NCI-H460 (cell line): ENCODE measurements around the gene GRHL1. TPM values are rescaled to one million over a fixed set of nuclear protein-coding genes. Genes with fewer than 3 reads are reported as not detected.
"Not testable (repeated sequence)": the region's sequence is repeated elsewhere in the genome, so short reads cannot be mapped to it uniquely, and the experiment has no call there.

Source experiments
- DNase-seq: peaks from one replicate; pipeline ENCODE4 v3.0.0-alpha.2; 2016; ENCODE audit warnings: low read depth; ENCODE audit errors: extremely low read depth
- total RNA-seq: library from RNA; depleted of rRNA; stranded (reverse); fragments of >200 nt; shearing (Covaris generic); gene quantifications from 2 replicates; pipeline ENCODE4 v1.2.3, GENCODE V29; 2014

The GRHL1 gene
- total RNA-seq, 1 experiment from 2014 or later: 0.57 TPM

GRCh38 chr2:10019602-10020400, 68.3 kb downstream of the GRHL1 start:
- DNase-seq: no peak

GRCh38 chr2:10022041-10022421, 70.5 kb downstream of the GRHL1 start:
- DNase-seq: no peak

- no peak for DNase-seq
These were observed 71.0 kb downstream of the GRHL1 start for GRCh38 chr2:10022445-10022844.

- DNase-seq: no peak
These were observed 71.6 kb downstream of the GRHL1 start for GRCh38 chr2:10022966-10023662.

GRCh38 chr2:10026940-10027569, 75.6 kb downstream of the GRHL1 start:
- no peak for DNase-seq

GRCh38 chr2:10027660-10028330, 76.3 kb downstream of the GRHL1 start:
- DNase-seq: no peak

- DNase-seq: no peak
These were observed 77.0 kb downstream of the GRHL1 start for GRCh38 chr2:10028407-10028987.

- no peak for DNase-seq
These were observed 77.7 kb downstream of the GRHL1 start for GRCh38 chr2:10028988-10029874.

- DNase-seq: no peak
These were observed 78.4 kb downstream of the GRHL1 start for GRCh38 chr2:10029875-10030223.

GRCh38 chr2:10030311-10030736, 78.8 kb downstream of the GRHL1 start:
- no peak for DNase-seq

GRCh38 chr2:10030798-10031197, 79.3 kb downstream of the GRHL1 start:
- not testable (repeated sequence) for DNase-seq

- DNase-seq: no peak
These were observed 80.6 kb downstream of the GRHL1 start for GRCh38 chr2:10031886-10032745.

- DNase-seq: no peak
These were observed 81.2 kb downstream of the GRHL1 start for GRCh38 chr2:10032746-10033105.

- DNase-seq: no peak
These were observed 81.9 kb downstream of the GRHL1 start for GRCh38 chr2:10033251-10034006.

GRCh38 chr2:10034333-10035052, 83.0 kb downstream of the GRHL1 start:
- DNase-seq: no peak

- DNase-seq: no peak
These were observed 83.5 kb downstream of the GRHL1 start for GRCh38 chr2:10035053-10035422.

- DNase-seq: no peak
These were observed 84.1 kb downstream of the GRHL1 start for GRCh38 chr2:10035633-10036032.
